GM12873 (cell line): Measurements from ENCODE around the gene ADAMTS8.

Source experiments
- CTCF ChIP-seq: IDR thresholded peaks from 2 replicates; pipeline ENCODE4 v1.5.1; 2012; ENCODE audit warnings: low read depth, mild to moderate bottlenecking, moderate library complexity, low read length, control low read depth; ENCODE audit not compliant: insufficient read depth; ENCODE audit errors: missing control alignments

Gene ADAMTS8

GRCh38 chr11:130451231-130452019 lies 23.0 kb upstream of the ADAMTS8 start:
- no peak for TF ChIP-seq CTCF

DNA sequence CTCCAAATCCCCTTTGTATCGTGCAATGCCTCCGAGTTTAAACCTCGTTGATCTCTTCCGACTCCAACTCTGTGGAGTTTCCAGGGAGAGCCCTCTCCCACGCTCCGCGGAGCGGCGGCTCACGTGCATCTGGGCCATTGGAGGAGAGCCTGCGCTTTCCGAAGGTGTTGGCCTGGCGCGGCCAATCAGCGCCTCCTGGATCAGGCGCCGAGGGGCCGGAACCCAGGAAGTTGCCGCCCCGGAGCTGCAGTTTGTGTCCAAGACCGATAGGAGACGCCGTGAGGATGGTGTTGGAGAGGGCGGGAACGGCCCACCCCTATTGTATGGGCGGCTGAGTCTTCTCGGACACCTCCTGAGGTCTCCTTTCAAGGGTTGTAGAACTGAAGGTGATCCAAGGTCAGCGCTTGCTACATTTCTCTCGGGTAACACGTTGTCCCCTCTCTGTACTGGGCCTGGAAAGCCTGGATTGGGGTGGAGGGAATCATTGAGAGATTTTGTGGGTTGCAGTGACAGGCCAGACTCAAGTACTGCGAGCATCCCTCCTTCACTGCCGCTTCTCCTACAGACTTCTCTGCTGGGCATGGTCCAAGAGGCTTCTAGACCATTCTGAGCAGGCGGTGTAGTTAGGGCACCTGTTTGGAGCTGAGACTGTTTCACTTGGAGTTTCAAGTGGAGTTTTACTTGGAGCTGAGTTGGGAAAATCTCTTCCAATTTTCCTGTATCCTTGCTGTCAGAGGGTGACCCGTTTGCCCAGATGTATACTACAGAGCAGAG lies 21.8 kb upstream of the ADAMTS8 start:
- no peak for TF ChIP-seq CTCF

DNA sequence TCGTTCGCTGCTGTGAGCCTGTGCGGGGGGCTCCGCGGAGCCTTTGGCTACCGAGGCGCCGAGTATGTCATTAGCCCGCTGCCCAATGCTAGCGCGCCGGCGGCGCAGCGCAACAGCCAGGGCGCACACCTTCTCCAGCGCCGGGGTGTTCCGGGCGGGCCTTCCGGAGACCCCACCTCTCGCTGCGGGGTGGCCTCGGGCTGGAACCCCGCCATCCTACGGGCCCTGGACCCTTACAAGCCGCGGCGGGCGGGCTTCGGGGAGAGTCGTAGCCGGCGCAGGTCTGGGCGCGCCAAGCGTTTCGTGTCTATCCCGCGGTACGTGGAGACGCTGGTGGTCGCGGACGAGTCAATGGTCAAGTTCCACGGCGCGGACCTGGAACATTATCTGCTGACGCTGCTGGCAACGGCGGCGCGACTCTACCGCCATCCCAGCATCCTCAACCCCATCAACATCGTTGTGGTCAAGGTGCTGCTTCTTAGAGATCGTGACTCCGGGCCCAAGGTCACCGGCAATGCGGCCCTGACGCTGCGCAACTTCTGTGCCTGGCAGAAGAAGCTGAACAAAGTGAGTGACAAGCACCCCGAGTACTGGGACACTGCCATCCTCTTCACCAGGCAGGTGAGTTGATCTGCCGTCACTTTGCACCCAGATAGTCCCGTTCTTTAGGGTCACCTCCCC lies 21.0 kb upstream of the ADAMTS8 start:
- TF ChIP-seq CTCF: no peak

- TF ChIP-seq CTCF: no peak
These were observed 20.3 kb upstream of the ADAMTS8 start, which contains the start of gene ADAMTS15 for GRCh38 chr11:130448416-130449309. Gene ADAMTS15 (plus strand): TSS chr11:130448645. CDS start chr11:130448974, 329 bp downstream.

- no peak for TF ChIP-seq CTCF
These were observed 19.6 kb upstream of the ADAMTS8 start for GRCh38 chr11:130448039-130448415.

DNA sequence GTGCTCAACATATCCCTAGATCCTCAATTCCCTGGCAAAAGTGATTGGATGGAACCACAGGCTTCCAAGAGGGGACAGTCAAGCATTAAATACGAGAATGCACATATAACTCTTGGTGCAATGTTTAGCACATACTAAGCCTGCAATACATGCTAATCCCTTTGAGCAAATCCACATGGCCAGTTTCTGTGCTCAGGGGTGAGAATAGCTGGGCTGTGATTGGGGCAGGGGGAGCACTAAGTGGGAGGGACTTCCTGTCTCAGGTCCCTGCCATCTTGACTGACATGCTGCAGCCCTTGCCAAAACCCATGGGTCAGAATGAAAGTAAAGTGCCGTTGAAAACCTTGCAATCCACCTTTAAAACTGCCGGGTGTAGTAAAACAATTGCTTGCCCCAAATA lies 17.4 kb upstream of the ADAMTS8 start:
- no peak for TF ChIP-seq CTCF

GRCh38 chr11:130442737-130443136 lies 14.3 kb upstream of the ADAMTS8 start:
- no peak for TF ChIP-seq CTCF
